Subcutaneous abdominal adipose tissue (tissue), 5 donors: ENCODE data around the gene EDIL3.
"Not testable (repeated sequence)": the region's sequence is repeated elsewhere in the genome, so short reads cannot be mapped to it uniquely, and the experiment has no call there.

ENCODE experiments used
- H3K27ac ChIP-seq: one replicate; pipeline ENCODE4 v1.7.0; 2013; ENCODE audit warnings: low read depth, mild to moderate bottlenecking, inconsistent platforms, low read length, moderate library complexity
- H3K27me3 ChIP-seq, 5 donors: one replicate each; pipeline ENCODE4 v1.7.0; 2013; ENCODE audit warnings: low read length in 5 of 5, inconsistent platforms in 1 of 5; ENCODE audit not compliant: control insufficient read depth in 5 of 5, insufficient read depth in 4 of 5
- H3K36me3 ChIP-seq, 5 donors: one replicate each; pipeline ENCODE4 v1.7.0; 2013; ENCODE audit warnings: low read length in 5 of 5; ENCODE audit not compliant: control insufficient read depth in 5 of 5, insufficient read depth in 5 of 5
- H3K4me1 ChIP-seq, 5 donors: one replicate each; pipeline ENCODE4 v1.7.0; 2013; ENCODE audit warnings: low read length in 5 of 5, mild to moderate bottlenecking in 3 of 5, moderate library complexity in 1 of 5; ENCODE audit not compliant: control insufficient read depth in 5 of 5, insufficient read depth in 5 of 5
- H3K4me3 ChIP-seq, 5 donors: one replicate each; pipeline ENCODE4 v1.7.0; 2013; ENCODE audit warnings: low read length in 5 of 5, low read depth in 1 of 5
- H3K9ac ChIP-seq, 5 donors: one replicate each; pipeline ENCODE4 v1.7.0; 2013; ENCODE audit warnings: low read length in 5 of 5, mild to moderate bottlenecking in 4 of 5, moderate library complexity in 3 of 5
- H3K9me3 ChIP-seq, 5 donors: one replicate each; pipeline ENCODE4 v1.7.0; 2013; ENCODE audit warnings: low read length in 5 of 5; ENCODE audit not compliant: control insufficient read depth in 5 of 5
- donor health status: healthy.
- donor health status: healthy.
- donor health status: healthy.
- donor health status: healthy.
- donor health status: healthy.

Gene EDIL3

GRCh38 chr5:84360056-84360455, 24.6 kb downstream of the EDIL3 start:
- no peaks in the 10 kb centered on the region for H3K36me3 ChIP-seq
- no peak overlapping the region for H3K27ac ChIP-seq
- no peak overlapping the region for H3K9ac ChIP-seq
- H3K27me3 ChIP-seq = no peaks in the 10 kb centered on the region
- H3K9me3 ChIP-seq = no peaks in the 10 kb centered on the region
- H3K4me3 ChIP-seq = no peak overlapping the region
- H3K4me1 ChIP-seq = no peaks in the 10 kb centered on the region

GRCh38 chr5:84354101-84354500, 30.6 kb downstream of the EDIL3 start:
- H3K27me3 ChIP-seq = no peaks in the 10 kb centered on the region
- H3K9ac ChIP-seq = no peak overlapping the region
- no peaks in the 10 kb centered on the region for H3K4me1 ChIP-seq
- H3K9me3 ChIP-seq = no peaks in the 10 kb centered on the region
- no peak overlapping the region for H3K27ac ChIP-seq
- H3K36me3 ChIP-seq = no peaks in the 10 kb centered on the region
- no peak overlapping the region for H3K4me3 ChIP-seq

- Histone ChIP-seq H3K27me3 (no peaks in the 10 kb centered on the region), H3K27ac (no peak overlapping the region)
Observed at GRCh38 chr5:84344788-84345187, 39.9 kb downstream of the EDIL3 start.

GRCh38 chr5:84343171-84343570, 41.5 kb downstream of the EDIL3 start:
- H3K27me3 ChIP-seq = no peaks in the 10 kb centered on the region
- H3K36me3 ChIP-seq = no peaks in the 10 kb centered on the region
- no peak overlapping the region for H3K27ac ChIP-seq
- H3K9me3 ChIP-seq = no peaks in the 10 kb centered on the region
- no peak overlapping the region for H3K4me3 ChIP-seq
- H3K9ac ChIP-seq = no peak overlapping the region
- H3K4me1 ChIP-seq = no peaks in the 10 kb centered on the region

More at GRCh38 chr5:84344788-84345187, 39.9 kb downstream of the EDIL3 start:
- H3K4me1 ChIP-seq = no peaks in the 10 kb centered on the region
- no peak overlapping the region for H3K9ac ChIP-seq
- no peaks in the 10 kb centered on the region for H3K36me3 ChIP-seq
- no peak overlapping the region for H3K4me3 ChIP-seq
- H3K9me3 ChIP-seq = no peaks in the 10 kb centered on the region

- Histone ChIP-seq H3K9ac (no peak overlapping the region), H3K27ac (no peak overlapping the region), H3K9me3 (no peaks in the 10 kb centered on the region), H3K4me3 (no peak overlapping the region), H3K4me1 (no peaks in the 10 kb centered on the region), H3K27me3 (no peaks in the 10 kb centered on the region), H3K36me3 (no peaks in the 10 kb centered on the region)
Observed at GRCh38 chr5:84332106-84332505, 52.6 kb downstream of the EDIL3 start.

GRCh38 chr5:84327591-84327990, 57.1 kb downstream of the EDIL3 start:
- Histone ChIP-seq H3K4me1 (no peaks in the 10 kb centered on the region), H3K4me3 (no peak overlapping the region), H3K9ac (no peak overlapping the region), H3K9me3 (peaks cover 0 to 9% (median 0%) of the 10 kb centered on the region in 5 donors), H3K36me3 (no peaks in the 10 kb centered on the region), H3K27ac (no peak overlapping the region), H3K27me3 (no peaks in the 10 kb centered on the region)

- H3K36me3 ChIP-seq = no peaks in the 10 kb centered on the region
Observed at GRCh38 chr5:84322646-84323045, 62.0 kb downstream of the EDIL3 start.

GRCh38 chr5:84317826-84318225, 66.9 kb downstream of the EDIL3 start:
- not testable (repeated sequence) for H3K27ac ChIP-seq, H3K27me3 ChIP-seq, H3K4me1 ChIP-seq, H3K9ac ChIP-seq, H3K4me3 ChIP-seq, H3K36me3 ChIP-seq
- peaks cover 0 to 11% (median 7%) of the 10 kb centered on the region in 5 donors for H3K9me3 ChIP-seq

More at GRCh38 chr5:84322646-84323045, 62.0 kb downstream of the EDIL3 start:
- Histone ChIP-seq H3K9ac (no peak overlapping the region), H3K4me1 (no peaks in the 10 kb centered on the region), H3K9me3 (peaks cover 0 to 18% (median 7%) of the 10 kb centered on the region in 5 donors), H3K4me3 (no peak overlapping the region), H3K27me3 (no peaks in the 10 kb centered on the region), H3K27ac (no peak overlapping the region)

- H3K4me1 ChIP-seq, H3K27ac ChIP-seq, H3K27me3 ChIP-seq, H3K9me3 ChIP-seq, H3K4me3 ChIP-seq, H3K9ac ChIP-seq, H3K36me3 ChIP-seq: not testable (repeated sequence)
Observed at GRCh38 chr5:84312280-84312679, 72.4 kb downstream of the EDIL3 start.

GRCh38 chr5:84309850-84310249, 74.8 kb downstream of the EDIL3 start:
- H3K4me1 ChIP-seq, H3K9me3 ChIP-seq, H3K9ac ChIP-seq, H3K4me3 ChIP-seq, H3K27ac ChIP-seq, H3K36me3 ChIP-seq, H3K27me3 ChIP-seq: not testable (repeated sequence)

GRCh38 chr5:84306601-84307000, 78.1 kb downstream of the EDIL3 start:
- Histone ChIP-seq H3K4me1 (no peaks in the 10 kb centered on the region), H3K27ac (no peak overlapping the region), H3K36me3 (no peaks in the 10 kb centered on the region), H3K4me3 (no peak overlapping the region), H3K9me3 (no peaks in the 10 kb centered on the region), H3K27me3 (no peaks in the 10 kb centered on the region), H3K9ac (no peak overlapping the region)
